ENCODE results near the gene CATSPERZ.

DNA sequence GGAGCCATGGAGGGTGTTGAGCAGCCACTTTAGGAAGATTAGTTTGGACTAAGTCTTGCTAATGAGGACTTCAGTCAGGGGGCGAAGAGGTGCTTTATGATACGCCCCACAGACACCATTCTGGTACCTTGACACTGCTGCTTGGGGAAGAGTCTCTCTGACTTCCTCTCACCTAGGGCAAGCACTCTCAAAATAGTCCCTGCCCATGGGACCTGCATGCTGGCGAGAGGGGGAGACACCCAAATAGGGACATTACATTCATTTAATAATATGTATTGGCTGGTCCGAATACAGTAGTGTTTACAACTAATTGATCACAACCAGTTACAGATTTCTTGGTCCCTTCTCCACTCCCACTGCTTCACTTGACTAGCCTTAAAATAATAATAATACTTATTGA is 4.4 kb upstream of the CATSPERZ start:
- TF ChIP-seq, protein P1, sequence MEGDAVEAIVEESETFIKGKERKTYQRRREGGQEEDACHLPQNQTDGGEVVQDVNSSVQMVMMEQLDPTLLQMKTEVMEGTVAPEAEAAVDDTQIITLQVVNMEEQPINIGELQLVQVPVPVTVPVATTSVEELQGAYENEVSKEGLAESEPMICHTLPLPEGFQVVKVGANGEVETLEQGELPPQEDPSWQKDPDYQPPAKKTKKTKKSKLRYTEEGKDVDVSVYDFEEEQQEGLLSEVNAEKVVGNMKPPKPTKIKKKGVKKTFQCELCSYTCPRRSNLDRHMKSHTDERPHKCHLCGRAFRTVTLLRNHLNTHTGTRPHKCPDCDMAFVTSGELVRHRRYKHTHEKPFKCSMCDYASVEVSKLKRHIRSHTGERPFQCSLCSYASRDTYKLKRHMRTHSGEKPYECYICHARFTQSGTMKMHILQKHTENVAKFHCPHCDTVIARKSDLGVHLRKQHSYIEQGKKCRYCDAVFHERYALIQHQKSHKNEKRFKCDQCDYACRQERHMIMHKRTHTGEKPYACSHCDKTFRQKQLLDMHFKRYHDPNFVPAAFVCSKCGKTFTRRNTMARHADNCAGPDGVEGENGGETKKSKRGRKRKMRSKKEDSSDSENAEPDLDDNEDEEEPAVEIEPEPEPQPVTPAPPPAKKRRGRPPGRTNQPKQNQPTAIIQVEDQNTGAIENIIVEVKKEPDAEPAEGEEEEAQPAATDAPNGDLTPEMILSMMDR (conservative IDR thresholded peaks at IDR 0.05), result no peak
- no peak for TF ChIP-seq EZH2 (IDR thresholded peaks at IDR 0.05; ENCODE audit: low read depth)
